Fibroblast of the aortic adventitia (primary cell): ENCODE data around the gene PANK3. TPM values are rescaled to one million over a fixed set of nuclear protein-coding genes. Genes with fewer than 3 reads are reported as not detected.
A peak's percentile ranks its signal among the peaks of the same experiment; 100 is the strongest.
"Not testable (repeated sequence)": the region's sequence is repeated elsewhere in the genome, so short reads cannot be mapped to it uniquely, and the experiment has no call there.

Experiments used
- DNase-seq: peaks from one replicate; pipeline ENCODE4 v3.0.0-alpha.2; 2010; ENCODE audit warnings: low read depth
- H3K4me3 ChIP-seq: 2 replicates; pipeline ENCODE4 v1.5.1; 2011; ENCODE audit warnings: low read depth, mild to moderate bottlenecking, control low read depth, low read length, moderate library complexity
- CTCF ChIP-seq: IDR thresholded peaks from 2 replicates; pipeline ENCODE4 v1.5.1; 2011; ENCODE audit warnings: mild to moderate bottlenecking, low read length, control low read depth, inconsistent platforms; ENCODE audit not compliant: insufficient read depth
- total RNA-seq: library from RNA; depleted of rRNA; stranded (reverse); fragments of >200 nt; gene quantifications from 2 replicates; pipeline ENCODE4 v1.2.3, GENCODE V29; 2012; ENCODE audit warnings: low replicate concordance

The PANK3 gene
- total RNA-seq, 1 donor, result 35.3 TPM

DNA sequence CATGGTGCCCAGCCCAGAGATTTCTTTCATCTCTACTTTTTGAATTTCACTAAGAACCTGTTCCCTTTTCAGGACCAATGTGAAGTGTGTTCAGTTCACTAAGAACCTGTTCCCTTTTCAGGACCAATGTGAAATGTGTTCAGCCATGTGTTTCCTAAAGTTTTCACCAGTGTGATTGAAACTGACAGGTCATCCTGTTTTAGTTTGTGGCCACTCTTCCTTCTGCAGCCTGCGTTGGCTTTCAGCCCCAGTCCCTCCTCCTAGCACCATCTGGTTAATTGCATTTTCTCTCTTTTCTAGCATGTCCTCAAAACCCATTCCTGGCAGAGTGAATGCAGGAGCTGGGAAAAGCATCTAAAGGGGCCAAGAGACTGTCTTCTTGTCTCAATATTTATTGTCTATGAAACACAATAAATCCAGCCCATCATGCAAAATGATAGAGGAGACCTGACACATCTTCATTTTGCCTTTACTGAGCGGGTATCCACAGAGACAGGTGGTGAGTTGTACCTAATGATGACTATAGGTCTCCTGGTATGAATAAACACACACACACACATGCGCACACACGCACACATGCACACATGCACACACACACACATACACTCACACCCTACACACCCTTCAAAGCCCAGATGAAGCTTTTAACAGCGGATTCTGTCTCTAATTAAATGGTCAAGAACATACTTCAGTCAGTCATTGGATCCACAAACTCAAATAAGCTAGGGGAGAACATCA lies 6.1 kb upstream of the PANK3 start:
- DNase-seq, result no peak
- no peak for TF ChIP-seq CTCF
- H3K4me3 ChIP-seq, result no peak overlapping the region

GRCh38 chr5:168583742-168584482 lies 4.7 kb upstream of the PANK3 start:
- no peak for DNase-seq

DNA sequence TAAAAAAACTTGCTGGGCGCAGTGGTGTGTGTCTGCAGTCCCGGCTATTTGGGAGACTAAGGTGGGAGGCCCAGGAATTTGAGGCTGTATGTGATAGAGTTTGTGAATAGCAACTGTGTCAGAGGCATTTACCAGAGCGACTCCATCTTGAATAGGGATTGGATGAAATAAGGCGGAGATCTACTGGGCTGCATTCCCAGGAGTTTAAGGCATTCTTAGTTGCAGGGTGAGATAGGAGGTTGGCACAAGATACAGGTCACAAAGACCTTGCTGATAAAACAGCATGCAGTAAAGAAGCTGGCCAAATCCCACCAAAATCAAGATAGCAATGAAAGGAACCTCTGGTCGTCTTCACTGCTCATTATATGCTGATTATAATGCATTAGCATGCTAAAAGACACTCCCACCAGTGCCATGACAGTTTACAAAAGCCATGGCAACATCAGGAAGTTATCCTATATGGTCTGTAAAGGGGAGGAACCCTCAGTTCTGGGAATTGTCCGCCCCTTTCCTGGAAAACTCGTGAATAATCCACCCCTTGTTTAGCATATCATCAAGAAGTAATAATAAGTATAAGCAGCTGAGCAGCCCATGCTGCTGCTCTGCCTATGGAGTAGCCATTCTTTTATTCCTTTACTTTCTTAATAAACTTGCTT lies 1.8 kb upstream of the PANK3 start:
- DNase-seq, result peak; percentile 9
- H3K4me3 ChIP-seq, result not testable (repeated sequence)

More at GRCh38 chr5:168583742-168584482, 4.7 kb upstream of the PANK3 start:
- no peak for TF ChIP-seq CTCF
- H3K4me3 ChIP-seq, result no peak overlapping the region

DNA sequence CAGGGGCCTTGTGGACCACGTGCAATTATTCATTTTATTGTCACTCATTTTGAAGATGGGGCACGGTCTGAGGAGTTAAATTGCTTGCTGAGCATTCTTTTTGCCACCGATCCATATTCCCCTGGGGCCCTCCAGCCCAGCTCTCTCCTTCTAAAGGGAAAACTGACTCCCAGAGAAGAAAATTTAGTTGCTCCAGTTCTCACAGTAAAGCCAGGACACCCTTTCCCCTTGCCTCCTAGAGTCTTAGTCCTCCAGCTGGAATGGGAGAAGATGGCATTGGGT lies 1.0 kb upstream of the PANK3 start:
- no peak for TF ChIP-seq CTCF
- no peak for DNase-seq
- H3K4me3 ChIP-seq, result peak overlapping the region; percentile 64

DNA sequence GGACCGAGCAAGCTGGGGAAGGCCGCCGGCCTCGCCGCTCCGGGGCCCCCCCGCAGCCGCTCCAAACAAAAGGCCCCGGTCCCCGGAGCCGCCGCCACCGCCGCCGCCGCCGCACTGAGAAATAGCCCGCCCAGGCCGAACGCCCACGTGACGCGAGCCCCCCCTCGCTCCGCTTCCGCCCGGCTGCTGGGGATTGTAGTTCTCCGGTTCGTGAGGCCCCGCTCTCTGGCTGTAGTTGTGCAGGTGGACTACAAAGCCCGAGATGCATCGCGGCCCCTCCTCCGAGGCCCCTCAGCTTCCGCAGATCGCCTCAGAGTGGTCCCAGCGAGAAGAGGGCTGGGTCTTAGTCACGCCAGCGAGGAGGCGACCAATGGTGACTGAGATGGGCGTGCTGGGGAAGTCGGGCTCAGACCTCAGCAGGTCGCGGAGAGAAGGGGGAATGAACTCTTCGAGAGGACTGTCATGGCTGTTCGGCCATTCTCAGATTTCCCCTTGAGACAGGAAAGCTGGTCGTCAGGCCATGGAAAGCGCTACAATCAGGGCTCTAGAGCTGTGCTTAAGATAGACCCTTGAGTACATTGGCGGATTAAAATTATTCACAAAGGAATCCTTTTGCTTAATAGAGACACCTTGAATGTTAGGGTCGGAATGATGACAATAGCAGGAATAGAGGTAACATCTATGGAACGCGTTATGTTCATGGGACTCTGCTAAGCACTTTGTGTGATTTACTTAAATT lies 489 bp upstream of the PANK3 start:
- peak; percentile 99 for DNase-seq
- no peak for TF ChIP-seq CTCF
- H3K4me3 ChIP-seq, result peak overlapping the region; percentile 91

GRCh38 chr5:168578006-168578405 lies 1.2 kb downstream of the PANK3 start:
- peak; percentile 30 for DNase-seq
- TF ChIP-seq CTCF, result no peak

More at GRCh38 chr5:168578006-168578405, 1.2 kb downstream of the PANK3 start:
- H3K4me3 ChIP-seq, result peak overlapping the region; percentile 91
